SK-N-SH treated with all-trans-retinoic acid at 6 μM for 48 hours (cell line): ENCODE results near the gene ACKR4.

ENCODE experiments used
- ATAC-seq: fragments of 200-7000 bp; cut with Tn5 transposase; 3 replicates; pipeline ENCODE4 v1.9.1; 2020; ENCODE audit warnings: mild to moderate bottlenecking, moderate library complexity
- ARNTL ChIP-seq: fragments of 450-650 bp; formaldehyde crosslinking; IDR thresholded peaks from 2 replicates; pipeline ENCODE4 v1.5.0; 2020; ENCODE audit warnings: low read depth, mild to moderate bottlenecking, moderate library complexity, borderline replicate concordance
- BACH2 ChIP-seq: fragments of 250-450 bp; sonication (Bioruptor Pico); IDR thresholded peaks from 2 replicates; pipeline ENCODE4 v1.9.0; 2021; ENCODE audit warnings: mild to moderate bottlenecking, borderline replicate concordance
- CREB5 ChIP-seq: fragments of 250-450 bp; sonication (Bioruptor Pico); IDR thresholded peaks from 2 replicates; pipeline ENCODE4 v1.5.1; 2020; ENCODE audit warnings: low read depth, mild to moderate bottlenecking, moderate library complexity
- CSDC2 ChIP-seq: fragments of 250-450 bp; sonication (Bioruptor Pico); IDR thresholded peaks from 2 replicates; pipeline ENCODE4 v1.5.0; 2020; ENCODE audit warnings: mild to moderate bottlenecking, moderate library complexity
- CSRNP3 ChIP-seq: fragments of 250-450 bp; sonication (Bioruptor Pico); IDR thresholded peaks from 2 replicates; pipeline ENCODE4 v1.5.1; 2021; ENCODE audit warnings: mild to moderate bottlenecking, moderate library complexity
- ESRRG ChIP-seq: fragments of 250-450 bp; sonication (Bioruptor Pico); IDR thresholded peaks from 2 replicates; pipeline ENCODE4 v1.6.1; 2021; ENCODE audit warnings: mild to moderate bottlenecking
- GLIS3 ChIP-seq: fragments of 250-450 bp; sonication (Bioruptor Pico); IDR thresholded peaks from 2 replicates; pipeline ENCODE4 v1.5.0; 2020; ENCODE audit warnings: mild to moderate bottlenecking, moderate library complexity
- OSR1 ChIP-seq: fragments of 250-450 bp; sonication (Bioruptor Pico); IDR thresholded peaks from 2 replicates; pipeline ENCODE4 v1.8.0; 2022; ENCODE audit warnings: moderate library complexity, mild to moderate bottlenecking, inconsistent platforms
- PATZ1 ChIP-seq: fragments of 250-450 bp; sonication (Bioruptor Pico); IDR thresholded peaks from 2 replicates; pipeline ENCODE4 v1.8.0; 2020; ENCODE audit warnings: mild to moderate bottlenecking, moderate library complexity, borderline replicate concordance
- POU6F1 ChIP-seq: fragments of 250-450 bp; sonication (Bioruptor Pico); IDR thresholded peaks from 2 replicates; pipeline ENCODE4 v1.8.0; 2021; ENCODE audit warnings: low read depth, mild to moderate bottlenecking, moderate library complexity, borderline replicate concordance
- PPARA ChIP-seq: fragments of 250-450 bp; sonication (Bioruptor Pico); IDR thresholded peaks from 2 replicates; pipeline ENCODE4 v1.5.0; 2020; ENCODE audit warnings: mild to moderate bottlenecking, borderline replicate concordance
- RARB ChIP-seq: fragments of 250-450 bp; sonication (Bioruptor Pico); IDR thresholded peaks from 2 replicates; pipeline ENCODE4 v1.8.0; 2021; ENCODE audit warnings: mild to moderate bottlenecking, moderate library complexity
- TCF4 ChIP-seq: fragments of 250-450 bp; sonication (Bioruptor Pico); IDR thresholded peaks from 2 replicates; pipeline ENCODE4 v1.8.0; 2021; ENCODE audit warnings: mild to moderate bottlenecking, moderate library complexity, borderline replicate concordance
- TOX ChIP-seq: fragments of 250-450 bp; sonication (Bioruptor Pico); IDR thresholded peaks from 2 replicates; pipeline ENCODE4 v1.8.0; 2021; ENCODE audit warnings: mild to moderate bottlenecking, moderate library complexity, borderline replicate concordance
- TSHZ2 ChIP-seq: fragments of 250-450 bp; sonication (Bioruptor Pico); IDR thresholded peaks from 2 replicates; pipeline ENCODE4 v1.5.0; 2020; ENCODE audit warnings: mild to moderate bottlenecking, moderate library complexity
- ZC3H10 ChIP-seq: fragments of 250-450 bp; sonication (Bioruptor Pico); IDR thresholded peaks from 2 replicates; pipeline ENCODE4 v1.5.1; 2021; ENCODE audit warnings: mild to moderate bottlenecking, moderate library complexity
- ZFP3 ChIP-seq: fragments of 250-450 bp; sonication (Bioruptor Pico); IDR thresholded peaks from 2 replicates; pipeline ENCODE4 v1.5.0; 2020; ENCODE audit warnings: mild to moderate bottlenecking, moderate library complexity
- ZFP30 ChIP-seq: fragments of 450-650 bp; formaldehyde crosslinking; IDR thresholded peaks from 2 replicates; pipeline ENCODE4 v1.5.0; 2022; ENCODE audit warnings: mild to moderate bottlenecking, moderate library complexity
- ZNF565 ChIP-seq: fragments of 450-650 bp; formaldehyde crosslinking; conservative IDR thresholded peaks from 2 replicates; pipeline ENCODE4 v1.5.0; 2020; ENCODE audit warnings: low read depth, mild to moderate bottlenecking, moderate library complexity
- ZNF70 ChIP-seq: fragments of 450-650 bp; formaldehyde crosslinking; IDR thresholded peaks from 2 replicates; pipeline ENCODE4 v1.5.0; 2020; ENCODE audit warnings: mild to moderate bottlenecking, moderate library complexity
- ZNF8 ChIP-seq: fragments of 450-650 bp; formaldehyde crosslinking; IDR thresholded peaks from 2 replicates; pipeline ENCODE4 v1.5.0; 2020; ENCODE audit warnings: mild to moderate bottlenecking, moderate library complexity

The ACKR4 gene

GRCh38 chr3:132624790-132625189, 27.7 kb downstream of the ACKR4 start:
- TF ChIP-seq TSHZ2 (no peak), POU6F1 (CRISPR knock-in tag) (no peak), ZC3H10 (CRISPR knock-in tag) (no peak), TOX (no peak), GLIS3 (CRISPR knock-in tag) (no peak), ZNF8 (CRISPR knock-in tag) (no peak), RARB (CRISPR knock-in tag) (no peak), ARNTL (CRISPR knock-in tag) (no peak), PATZ1 (CRISPR knock-in tag) (no peak)
- no peak for ATAC-seq

GRCh38 chr3:132625613-132626012, 28.5 kb downstream of the ACKR4 start:
- no peak for ATAC-seq
- TF ChIP-seq CSRNP3 (CRISPR knock-in tag) (no peak), POU6F1 (CRISPR knock-in tag) (no peak), BACH2 (CRISPR knock-in tag) (no peak), OSR1 (CRISPR knock-in tag) (no peak), ZNF70 (CRISPR knock-in tag) (no peak), CREB5 (CRISPR knock-in tag) (no peak), PPARA (CRISPR knock-in tag) (no peak), ESRRG (CRISPR knock-in tag) (no peak), ZFP3 (CRISPR knock-in tag) (no peak), ZNF565 (CRISPR knock-in tag) (no peak), ZNF8 (CRISPR knock-in tag) (no peak), TCF4 (CRISPR knock-in tag) (no peak), ZFP30 (CRISPR knock-in tag) (no peak), TOX (no peak), CSDC2 (CRISPR knock-in tag) (no peak), ARNTL (CRISPR knock-in tag) (no peak), TSHZ2 (no peak), PATZ1 (CRISPR knock-in tag) (no peak)
